Right hindlimb (tissue), 1 donor: ENCODE data around the gene FURIN.
"Not testable (repeated sequence)": the region's sequence is repeated elsewhere in the genome, so short reads cannot be mapped to it uniquely, and the experiment has no call there.

ENCODE experiments used
- DNase-seq: peaks from one replicate; pipeline ENCODE4 v3.0.0-alpha.2; 2018

Gene FURIN

GRCh38 chr15:90845201-90845949 lies 23.0 kb upstream of the FURIN start:
- no peak for DNase-seq

- not testable (repeated sequence) for DNase-seq
Measured at GRCh38 chr15:90849424-90849823, 19.0 kb upstream of the FURIN start.

GRCh38 chr15:90851114-90851513 lies 17.3 kb upstream of the FURIN start:
- no peak for DNase-seq

GRCh38 chr15:90851940-90852339 lies 16.4 kb upstream of the FURIN start:
- no peak for DNase-seq

GRCh38 chr15:90855139-90855538 lies 13.2 kb upstream of the FURIN start:
- DNase-seq, result no peak

- DNase-seq, result no peak
Measured at GRCh38 chr15:90857337-90857736, 11.1 kb upstream of the FURIN start.

GRCh38 chr15:90857883-90858443 lies 10.4 kb upstream of the FURIN start:
- DNase-seq, result no peak

- DNase-seq, result no peak
Measured at GRCh38 chr15:90859234-90860131, 8.9 kb upstream of the FURIN start.

GRCh38 chr15:90860450-90860849 lies 7.9 kb upstream of the FURIN start:
- DNase-seq, result no peak

GRCh38 chr15:90860942-90861675 lies 7.3 kb upstream of the FURIN start:
- DNase-seq, result no peak

GRCh38 chr15:90862487-90862886 lies 5.9 kb upstream of the FURIN start:
- DNase-seq, result no peak

GRCh38 chr15:90862964-90863778 lies 5.2 kb upstream of the FURIN start:
- no peak for DNase-seq

GRCh38 chr15:90863987-90864386 lies 4.4 kb upstream of the FURIN start:
- DNase-seq, result no peak

- no peak for DNase-seq
Measured at GRCh38 chr15:90864507-90864906, 3.9 kb upstream of the FURIN start.

- DNase-seq, result no peak
Measured at GRCh38 chr15:90865702-90866101, 2.7 kb upstream of the FURIN start.

- DNase-seq, result no peak
Measured at GRCh38 chr15:90866161-90866715, 2.1 kb upstream of the FURIN start.

- DNase-seq, result no peak
Measured at GRCh38 chr15:90866800-90867199, 1.6 kb upstream of the FURIN start.

GRCh38 chr15:90869140-90869541 lies 753 bp downstream of the FURIN start:
- DNase-seq, result no peak

GRCh38 chr15:90869601-90870353 lies 1.4 kb downstream of the FURIN start:
- DNase-seq, result peak; percentile 56

GRCh38 chr15:90870354-90871138 lies 2.2 kb downstream of the FURIN start:
- no peak for DNase-seq
